ENCODE measurements around the gene SERINC4.

- TF ChIP-seq ARNTL (CRISPR knock-in tag; IDR thresholded peaks at IDR 0.05; ENCODE audit: borderline replicate concordance, low read depth) (no peak), CSDC2 (CRISPR knock-in tag; IDR thresholded peaks at IDR 0.05) (no peak), GLIS3 (CRISPR knock-in tag; IDR thresholded peaks at IDR 0.05) (no peak), PPARA (CRISPR knock-in tag; IDR thresholded peaks at IDR 0.05; ENCODE audit: borderline replicate concordance) (no peak), PATZ1 (CRISPR knock-in tag; IDR thresholded peaks at IDR 0.05; ENCODE audit: borderline replicate concordance) (no peak), ISL1 (CRISPR knock-in tag; IDR thresholded peaks at IDR 0.05) (no peak), ZC3H10 (CRISPR knock-in tag; IDR thresholded peaks at IDR 0.05) (no peak)
Measured at GRCh38 chr15:43808960-43809678, 9.1 kb upstream of the SERINC4 start.
